OCI-M2 (cell line): ENCODE measurements around the gene LRRC3C.
"Not testable (repeated sequence)": the region's sequence is repeated elsewhere in the genome, so short reads cannot be mapped to it uniquely, and the experiment has no call there.

ENCODE experiments used
- DNase-seq: peaks from one replicate; lab custom pipeline; 2025; ENCODE audit not compliant: unreplicated experiment; lab: John Stamatoyannopoulos, UW

The LRRC3C gene, protein sequence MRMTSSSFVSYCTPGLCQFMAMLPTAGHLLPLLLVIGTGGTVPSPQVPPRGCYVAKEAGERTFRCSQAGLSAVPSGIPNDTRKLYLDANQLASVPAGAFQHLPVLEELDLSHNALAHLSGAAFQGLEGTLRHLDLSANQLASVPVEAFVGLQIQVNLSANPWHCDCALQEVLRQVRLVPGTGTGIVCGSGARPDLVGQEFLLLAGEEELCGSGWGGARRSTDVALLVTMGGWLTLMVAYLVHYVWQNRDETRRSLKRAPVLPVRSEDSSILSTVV

DNA sequence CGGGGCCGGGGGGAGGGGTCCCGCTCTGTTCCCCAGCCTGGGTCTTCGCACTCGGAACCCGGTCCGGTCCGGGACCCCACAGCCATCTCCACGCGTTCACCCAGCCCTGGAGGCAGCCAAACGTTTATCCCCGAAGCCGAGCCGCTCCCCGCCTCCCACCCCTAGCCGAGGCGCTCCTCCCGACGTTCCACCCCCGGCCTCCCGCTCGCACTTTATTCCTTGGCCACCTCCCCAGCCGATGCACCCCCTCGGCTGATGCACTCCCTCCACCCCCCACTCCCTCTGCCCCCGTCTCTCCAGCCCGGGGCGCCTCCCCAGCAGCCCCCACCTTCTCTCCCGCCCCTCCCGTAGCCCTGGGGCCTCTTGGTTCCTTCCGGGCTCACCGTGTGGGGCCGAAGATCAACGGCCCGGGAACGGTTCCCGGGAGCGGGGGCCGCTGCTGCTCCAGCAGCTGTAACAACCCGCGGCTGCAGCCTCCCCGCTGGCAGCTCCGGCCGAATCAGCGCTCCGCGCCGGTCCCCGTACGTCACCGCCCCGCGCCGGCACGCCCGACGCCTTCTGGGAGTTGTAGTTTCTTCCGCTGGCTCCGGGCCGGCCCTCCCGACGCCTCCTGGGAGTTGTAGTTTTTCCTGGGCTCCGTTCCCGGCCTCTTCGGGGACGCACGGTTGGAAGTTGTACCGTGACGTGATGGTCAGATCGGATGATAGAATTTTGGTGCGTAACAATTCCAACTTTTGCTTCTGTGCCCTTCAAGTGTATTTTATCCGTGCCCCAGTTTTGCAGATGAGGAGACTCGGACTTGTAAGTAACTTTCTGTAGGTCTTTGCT lies at the start of gene LRRC3C, which contains the start of gene ORMDL3:
Gene LRRC3C (plus strand): TSS at position 632 of the 828 bp plus-strand sequence. CDS start 13,792 bp downstream, outside the sequence.
Gene ORMDL3 (minus strand): TSS at position 501 of the 828 bp plus-strand sequence. CDS start 3,398 bp downstream, outside the sequence.
- DNase-seq: peak; percentile 59

DNA sequence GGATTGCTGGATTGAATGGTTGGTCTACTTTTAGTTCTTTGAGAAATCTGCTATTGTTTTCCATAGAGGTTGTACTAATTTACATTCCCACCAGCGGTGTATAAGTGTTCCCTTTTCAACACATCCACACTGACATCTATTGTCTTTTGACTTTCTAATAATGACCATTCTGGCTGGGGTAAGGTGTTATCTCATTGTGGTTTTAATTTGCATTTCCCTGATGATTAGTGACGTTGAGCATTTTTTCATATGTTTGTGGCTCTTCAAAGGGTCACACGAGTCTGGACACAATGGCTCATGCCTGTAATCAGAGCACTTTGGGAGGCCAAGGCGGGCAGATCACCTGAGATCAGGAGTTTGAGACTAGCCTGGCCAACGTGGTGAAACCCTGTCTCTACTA lies 41.4 kb upstream of the LRRC3C start:
- DNase-seq: not testable (repeated sequence)

DNA sequence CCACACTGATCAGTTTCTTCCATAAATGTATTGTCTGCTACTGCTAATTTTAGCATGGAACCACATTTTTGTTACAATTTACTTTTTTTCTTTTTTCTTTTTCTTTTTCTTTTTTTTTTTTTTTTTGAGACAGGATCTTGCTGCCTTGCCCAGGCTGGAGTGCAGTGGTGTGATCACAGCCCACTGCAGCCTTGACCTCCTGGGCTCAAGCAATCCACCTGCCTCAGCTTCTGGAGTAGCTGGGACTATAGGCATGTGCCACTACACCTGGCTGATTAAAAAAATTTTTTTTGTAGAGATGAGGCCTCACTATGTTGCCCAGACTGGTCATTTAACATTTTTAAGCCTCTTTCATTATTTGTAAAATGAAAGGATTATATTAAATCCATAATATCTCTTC lies 40.5 kb upstream of the LRRC3C start:
- no peak for DNase-seq

DNA sequence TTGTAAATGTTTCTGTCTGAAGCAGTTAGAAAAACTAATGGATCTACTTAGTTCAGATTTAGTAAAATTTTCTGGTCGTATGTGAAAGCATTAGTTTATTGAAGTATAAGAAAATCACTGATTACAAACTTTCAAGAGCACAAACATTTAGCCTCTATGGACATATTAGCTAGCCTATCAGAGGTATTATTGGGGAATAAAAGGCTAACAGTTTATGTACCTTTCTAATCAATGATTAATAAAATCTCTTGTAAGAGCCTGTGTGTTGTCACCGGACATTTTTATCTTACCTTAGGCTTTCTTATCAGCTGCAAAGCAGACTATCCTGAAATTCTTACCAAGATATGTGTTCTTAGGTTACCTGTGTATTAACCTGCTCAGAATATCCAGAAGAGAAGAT lies 38.3 kb upstream of the LRRC3C start:
- DNase-seq: no peak

DNA sequence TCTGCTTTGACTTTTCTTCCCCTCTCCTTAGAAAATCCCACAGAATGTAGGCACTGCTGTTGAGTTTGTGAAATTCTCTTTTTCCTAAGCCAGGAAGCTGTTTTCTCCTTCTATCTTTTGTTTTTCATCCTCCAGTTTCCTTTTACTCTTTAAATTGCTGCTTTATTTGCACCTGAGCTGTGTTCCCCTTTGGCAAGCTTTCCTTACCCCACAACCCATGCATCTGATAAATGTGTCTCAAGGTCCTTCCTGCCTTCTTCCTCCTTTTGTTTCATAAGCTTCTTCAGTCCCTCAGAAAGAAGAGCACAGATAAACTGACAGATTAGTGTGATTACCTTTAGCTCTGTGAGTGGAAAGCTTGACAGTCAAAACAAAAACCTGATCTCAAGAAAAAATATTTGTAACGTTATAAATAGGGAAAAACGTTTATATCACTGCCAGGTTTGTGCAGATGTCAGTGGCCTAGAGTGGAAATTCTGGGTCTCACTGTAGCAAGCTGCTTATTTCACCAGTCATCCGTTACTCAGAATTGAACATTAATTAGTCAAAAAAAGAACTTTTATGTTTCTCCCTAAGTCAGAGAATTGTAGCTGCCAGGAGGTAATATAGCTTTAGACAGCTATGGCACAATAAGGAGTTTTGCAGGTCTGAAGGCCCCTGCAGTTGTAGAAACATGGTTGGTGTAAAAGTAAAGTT lies 32.7 kb upstream of the LRRC3C start:
- DNase-seq: no peak

DNA sequence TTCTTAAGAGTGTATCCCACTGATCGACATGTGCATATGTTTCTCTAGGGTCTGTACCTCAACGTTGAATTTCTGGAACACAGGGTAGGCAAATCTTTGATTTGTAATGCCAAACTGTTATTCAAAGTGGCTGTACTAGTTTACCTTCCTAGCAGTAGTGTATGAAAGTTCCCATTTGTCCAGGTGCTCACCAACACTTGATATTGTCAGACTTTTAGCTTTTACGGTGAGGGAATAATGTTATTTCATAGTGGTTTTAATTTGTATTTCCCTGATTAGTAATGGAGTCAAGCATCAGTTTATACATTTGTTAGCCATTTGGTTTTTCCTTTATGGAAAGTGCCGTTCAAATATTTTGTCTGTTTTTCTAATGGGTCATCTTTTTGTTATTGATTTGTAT lies 29.4 kb upstream of the LRRC3C start:
- no peak for DNase-seq

DNA sequence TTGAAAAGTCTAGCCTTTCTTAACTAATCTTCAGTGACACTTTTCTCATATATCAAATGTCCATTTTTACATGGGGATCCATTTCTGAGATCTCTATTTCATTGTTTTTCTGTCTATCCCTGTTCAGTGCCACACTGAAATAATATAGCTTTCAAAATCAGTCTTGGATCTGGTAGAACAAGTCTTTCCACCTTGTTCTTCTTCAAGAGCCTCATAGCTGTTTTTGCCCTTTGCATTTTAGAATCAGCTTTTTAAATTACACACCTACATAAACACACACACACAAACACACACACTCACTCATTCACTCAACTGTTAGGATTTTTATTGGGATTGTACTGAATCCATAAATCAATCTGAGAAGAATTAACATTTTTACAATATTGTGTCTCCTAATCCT lies 28.3 kb upstream of the LRRC3C start:
- DNase-seq: no peak

DNA sequence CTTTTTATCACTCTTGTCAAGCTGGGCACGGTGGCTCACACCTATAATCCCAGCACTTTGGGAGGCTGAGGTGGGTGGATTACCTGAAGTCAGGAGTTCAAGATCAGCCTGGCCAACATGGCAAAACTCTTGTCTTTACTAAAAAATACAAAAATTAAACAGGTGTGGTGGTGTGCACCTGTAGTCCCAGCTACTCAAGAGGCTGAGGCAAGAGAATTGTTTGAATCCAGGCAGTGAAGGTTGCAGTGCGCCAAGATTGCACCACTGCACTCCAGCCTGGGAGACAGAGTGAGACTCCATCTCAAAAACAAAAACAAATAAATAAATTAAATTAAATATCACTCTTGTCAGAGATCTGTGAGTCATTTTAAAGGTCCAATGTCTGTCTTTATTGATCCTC lies 25.5 kb upstream of the LRRC3C start:
- not testable (repeated sequence) for DNase-seq

DNA sequence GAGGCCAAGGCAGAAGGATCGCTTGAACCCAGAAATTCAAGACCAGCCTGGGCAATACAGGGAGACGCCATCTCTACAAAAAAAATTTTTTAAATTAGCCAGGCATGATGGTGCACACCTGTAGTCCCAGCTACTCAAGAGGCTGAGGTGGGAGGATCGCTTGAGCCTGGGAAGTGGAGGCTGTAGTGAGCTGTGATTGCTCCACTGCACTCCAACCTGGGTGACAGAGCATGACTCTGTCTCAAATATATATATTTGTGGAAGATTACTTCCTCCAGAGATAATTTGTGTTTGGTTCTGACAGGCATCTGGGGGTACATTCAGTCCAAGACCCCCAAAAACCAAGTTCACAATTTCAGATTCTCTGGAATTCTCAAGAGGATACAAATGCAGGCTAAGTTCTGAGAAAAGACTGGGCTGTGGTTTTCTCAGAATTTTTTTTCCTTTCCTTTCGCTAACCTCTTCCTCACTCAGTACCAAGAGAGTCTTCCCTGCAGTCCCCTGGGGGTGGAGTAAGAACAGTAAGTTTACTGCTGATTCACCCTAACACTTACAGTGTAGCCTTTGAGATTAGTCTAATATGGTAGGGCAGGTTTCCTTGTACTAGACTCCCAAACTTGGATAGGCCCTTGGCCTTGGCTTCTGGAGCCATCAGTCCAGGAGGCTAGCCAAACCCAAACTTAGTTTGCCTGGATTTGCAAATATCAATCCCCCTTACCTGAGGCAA lies 24.2 kb upstream of the LRRC3C start:
- no peak for DNase-seq

DNA sequence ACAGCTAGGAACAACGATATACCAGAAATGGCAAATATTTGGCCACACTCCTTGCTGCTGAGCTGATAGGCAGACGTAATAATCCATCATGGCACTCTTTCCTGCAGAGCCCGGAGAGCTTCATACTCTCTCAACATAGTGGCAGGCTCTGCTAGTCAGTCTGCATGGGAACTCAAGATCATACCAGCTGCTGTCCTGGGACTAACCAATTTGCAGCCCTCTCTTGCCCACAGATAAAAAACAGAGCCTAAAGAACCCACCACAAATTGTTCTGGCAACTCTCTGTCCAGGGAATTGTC lies 22.6 kb upstream of the LRRC3C start:
- DNase-seq: no peak

DNA sequence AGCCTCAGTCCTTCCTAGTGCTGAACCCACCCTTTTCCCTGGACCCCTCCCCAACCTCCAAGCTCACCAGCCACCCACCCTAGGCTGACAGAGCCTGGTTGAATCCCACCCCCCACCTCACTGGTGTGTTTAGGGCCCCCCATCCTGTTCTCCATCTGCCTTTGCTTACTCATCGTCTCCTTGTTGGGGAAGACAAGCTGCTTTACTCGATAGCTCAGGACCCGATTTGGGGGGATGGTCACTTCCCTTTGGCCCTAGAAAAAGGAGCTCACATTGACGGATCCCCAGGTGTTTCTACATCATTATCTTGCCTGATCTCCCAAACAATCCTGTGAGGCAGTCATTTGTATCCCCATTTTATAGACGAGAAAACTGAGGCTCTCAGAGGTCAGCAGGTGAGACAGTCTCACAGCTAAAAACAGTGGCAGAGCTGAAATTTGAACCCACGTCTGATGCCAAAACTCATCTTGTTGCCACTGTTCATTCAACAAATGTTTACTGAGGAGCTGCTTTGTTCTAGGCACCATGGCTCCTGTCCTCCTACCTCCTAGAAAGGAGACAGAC lies 18.7 kb upstream of the LRRC3C start:
- DNase-seq: no peak

DNA sequence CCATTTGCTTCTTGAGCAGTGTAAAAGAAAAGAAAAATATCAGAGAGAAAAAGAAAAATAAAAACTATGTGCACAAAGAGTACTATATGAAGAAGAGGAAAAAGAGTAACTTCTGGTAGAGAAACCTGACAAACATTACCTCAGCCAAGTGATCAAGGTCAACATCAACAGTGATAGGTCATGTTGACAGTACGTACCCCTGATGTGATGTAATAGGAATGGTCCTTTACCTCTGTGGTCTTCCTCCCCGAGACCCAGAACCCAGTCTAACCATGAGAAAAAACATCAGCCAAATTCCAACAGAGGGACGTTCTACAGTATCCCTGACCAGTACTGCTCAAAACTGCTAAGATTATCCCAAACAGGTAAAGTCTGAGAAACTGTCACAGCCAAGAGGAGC lies 13.5 kb upstream of the LRRC3C start:
- no peak for DNase-seq

DNA sequence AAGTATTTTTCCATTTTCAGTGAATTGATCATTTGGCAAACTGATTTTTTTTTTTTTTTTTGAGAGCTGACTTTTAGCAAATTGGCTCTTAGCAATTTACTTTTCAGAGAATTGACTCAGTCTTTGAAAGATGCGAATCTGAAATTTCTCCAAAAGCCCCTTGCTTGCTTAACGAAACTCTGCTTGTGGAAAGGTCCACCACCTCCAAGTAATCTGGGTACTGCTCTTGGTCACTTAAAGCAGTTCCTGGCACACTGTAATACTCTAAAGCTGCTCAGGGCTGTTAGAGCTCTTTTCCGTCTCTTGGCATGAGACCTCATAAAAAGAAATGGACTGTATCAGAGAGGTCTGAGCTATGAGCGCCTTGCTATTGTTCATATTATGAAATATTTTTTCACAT lies 12.0 kb upstream of the LRRC3C start:
- DNase-seq: no peak

DNA sequence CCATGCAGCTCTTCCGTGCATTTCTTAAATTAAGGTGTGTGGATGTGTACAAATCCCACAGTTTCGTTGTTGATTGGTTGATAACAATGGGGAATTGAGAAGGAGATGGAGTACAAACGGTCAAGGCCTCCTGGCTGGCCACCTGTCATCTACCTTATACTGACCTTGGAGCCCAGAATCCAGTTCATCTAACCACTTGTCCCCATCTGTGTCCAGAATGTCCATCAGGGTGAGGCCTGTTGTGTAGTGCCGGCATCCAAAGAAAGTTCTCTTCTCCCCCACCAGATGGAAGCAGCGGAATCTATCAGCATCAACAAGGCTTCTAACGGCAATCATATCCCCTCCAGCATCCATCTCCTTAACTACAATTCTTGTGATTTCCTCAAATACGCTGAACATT lies 10.6 kb upstream of the LRRC3C start:
- no peak for DNase-seq

DNA sequence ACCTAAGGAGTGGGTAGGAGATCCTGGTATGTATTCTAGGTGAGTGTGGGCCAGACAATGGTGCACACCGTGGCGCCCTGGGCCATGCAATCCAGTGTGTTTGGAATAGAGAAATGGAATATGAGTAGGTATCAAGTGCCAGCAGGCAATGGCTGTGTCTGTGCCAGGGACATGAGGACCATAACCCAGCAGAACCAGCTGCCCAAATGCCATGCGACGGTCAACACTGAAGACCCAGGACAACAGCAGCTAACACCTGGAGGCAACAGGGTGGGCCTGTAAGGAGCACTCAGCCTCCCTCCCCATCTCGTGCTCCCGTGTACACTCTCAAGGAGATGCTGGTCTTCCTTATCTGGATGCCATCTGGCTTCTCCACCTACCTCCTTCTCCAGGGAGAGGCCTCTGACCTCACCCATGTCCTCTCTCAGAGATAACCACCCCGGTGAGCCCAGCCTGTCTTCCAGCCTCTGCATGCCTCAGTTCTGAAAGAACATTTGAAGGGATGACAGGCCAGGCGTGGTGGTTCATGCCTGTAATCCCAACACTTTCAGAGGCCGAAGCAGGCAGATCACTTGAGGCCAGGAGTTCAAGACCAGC lies 8.3 kb upstream of the LRRC3C start:
- DNase-seq: no peak

DNA sequence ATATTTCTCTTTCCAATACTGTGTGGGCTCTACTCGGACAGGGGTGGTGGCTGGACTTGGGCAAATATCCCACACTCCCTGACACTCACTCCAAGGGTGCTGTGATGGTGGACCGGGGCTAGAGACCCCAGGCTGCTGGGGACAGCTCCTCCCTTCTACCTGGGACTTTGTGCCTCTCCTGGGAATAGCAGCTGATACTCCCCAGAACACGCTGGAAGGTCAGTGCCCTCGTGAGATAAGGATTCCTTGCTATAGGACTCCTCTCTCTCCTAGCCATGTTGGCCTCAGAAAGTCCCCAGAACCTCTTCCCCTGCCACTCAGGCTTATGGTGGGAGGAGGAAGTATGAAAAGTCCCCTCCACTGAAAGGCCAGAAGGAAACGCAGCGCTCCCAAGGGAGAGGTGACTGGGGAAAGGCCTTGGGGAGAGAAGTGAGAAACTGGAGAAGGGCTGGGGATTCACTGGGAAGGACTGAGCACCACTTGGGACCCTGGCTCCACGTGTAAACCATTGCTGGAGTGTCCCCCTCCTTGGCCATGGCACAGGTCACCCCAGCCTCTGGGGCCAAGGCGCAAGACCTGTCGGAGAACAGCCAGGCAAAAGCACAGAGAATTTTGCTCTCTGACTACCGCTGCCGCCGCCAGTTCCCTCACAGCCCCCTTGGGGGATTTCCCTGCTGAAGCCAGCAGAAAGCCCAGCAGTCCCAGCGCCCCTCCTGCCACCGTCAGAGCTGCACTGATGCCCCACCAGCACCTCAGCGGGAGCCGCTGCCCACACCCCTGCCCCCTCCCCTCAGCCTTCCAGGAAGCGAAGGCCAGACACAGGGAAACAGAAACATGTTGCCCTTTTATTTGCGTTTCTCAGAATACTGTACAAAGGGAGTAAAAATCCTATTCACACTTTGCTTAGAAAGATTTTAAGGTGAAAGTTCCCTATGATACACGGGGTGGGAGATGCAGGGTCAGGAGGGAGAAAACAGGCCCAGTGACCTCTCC lies 7.0 kb upstream of the LRRC3C start:
- no peak for DNase-seq

DNA sequence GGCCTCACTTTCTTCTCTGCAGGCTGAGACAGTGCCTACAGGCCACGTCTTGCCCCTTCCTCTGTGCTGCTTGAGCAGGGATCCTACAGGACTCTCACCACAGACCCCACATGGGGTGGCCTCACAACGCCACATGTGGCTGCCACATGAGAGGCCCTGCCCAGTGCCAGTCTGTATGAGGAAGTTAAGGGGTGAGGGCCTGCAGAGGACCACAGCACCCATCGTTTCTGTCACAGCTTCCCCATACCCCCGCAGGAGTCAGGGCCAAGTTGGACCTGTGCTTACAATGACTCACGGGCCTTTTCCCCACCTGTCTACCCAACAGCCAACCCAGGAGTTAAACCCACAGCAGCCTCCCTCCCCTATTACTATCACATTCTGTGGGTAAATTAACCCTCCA lies 6.2 kb upstream of the LRRC3C start:
- no peak for DNase-seq

DNA sequence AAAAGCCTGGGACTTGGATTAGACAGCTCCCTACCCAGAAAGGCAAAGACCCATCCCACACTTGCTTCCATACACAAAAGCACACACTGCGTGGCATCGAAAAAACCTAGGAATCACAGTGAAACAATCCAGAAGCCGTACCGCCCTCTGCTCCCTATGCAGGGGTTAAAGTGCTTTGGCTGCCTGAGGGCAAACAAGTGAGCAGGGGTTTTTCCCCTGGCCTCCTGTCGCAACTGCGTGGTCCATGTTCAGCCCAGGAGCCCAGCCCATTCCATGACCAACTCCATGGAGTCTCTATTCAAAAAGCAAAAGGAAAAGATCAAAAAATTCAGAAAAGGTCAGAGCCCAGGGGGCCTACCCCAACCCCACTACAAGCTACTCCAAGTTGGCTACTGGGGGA lies 5.5 kb upstream of the LRRC3C start:
- no peak for DNase-seq

DNA sequence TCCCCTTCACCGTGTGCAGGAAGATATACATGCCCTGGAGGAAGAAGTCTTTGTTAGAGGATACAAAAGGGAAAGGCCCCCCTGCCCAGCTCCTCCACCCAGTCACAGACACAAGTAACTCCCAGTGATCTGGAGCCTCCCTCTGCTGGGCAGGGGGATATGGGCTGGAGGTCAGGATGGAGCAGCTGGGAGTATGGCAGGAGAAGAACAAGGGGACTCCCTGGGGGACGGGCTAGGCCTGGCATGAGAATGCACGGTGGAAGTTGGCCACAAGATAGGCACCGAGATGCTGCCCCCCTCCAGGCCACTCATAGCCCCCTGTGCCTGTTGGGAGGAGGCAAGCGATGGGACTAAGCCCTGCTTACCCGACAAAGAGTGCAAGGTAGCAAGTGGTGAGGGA lies 4.3 kb upstream of the LRRC3C start:
- DNase-seq: no peak
